CD4-positive, alpha-beta T cell treated with Interleukin-2 at 100 ng/mL for 4 hours (primary cell): Measurements from ENCODE around the gene PPP1R14C.
"Not testable (repeated sequence)": the region's sequence is repeated elsewhere in the genome, so short reads cannot be mapped to it uniquely, and the experiment has no call there.

Experiments used
- DNase-seq: peaks from one replicate; pipeline ENCODE4 v3.0.0-alpha.2; 2020; ENCODE audit warnings: low spot score

PPP1R14C gene

DNA sequence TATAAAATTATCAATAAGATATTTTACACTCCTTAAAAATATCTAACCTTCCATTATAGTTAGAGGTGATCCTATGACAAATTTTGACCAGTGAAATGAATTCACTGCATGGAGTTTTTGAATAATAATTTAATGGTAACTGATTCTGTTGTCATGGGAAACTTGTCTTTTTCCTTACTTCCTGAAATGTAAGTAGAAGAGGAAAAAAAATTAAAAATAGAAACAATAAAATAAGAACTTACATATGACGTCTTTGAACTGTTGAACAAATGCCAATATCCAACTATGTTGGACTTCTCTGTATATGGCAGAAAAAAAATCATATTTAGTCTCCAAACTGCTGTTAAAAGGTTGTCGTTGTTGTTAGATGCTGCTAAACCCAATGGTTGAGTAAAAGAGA lies 26.3 kb downstream of the PPP1R14C start:
- no peak for DNase-seq

GRCh38 chr6:150169609-150170008 lies 26.8 kb downstream of the PPP1R14C start:
- DNase-seq, result no peak

DNA sequence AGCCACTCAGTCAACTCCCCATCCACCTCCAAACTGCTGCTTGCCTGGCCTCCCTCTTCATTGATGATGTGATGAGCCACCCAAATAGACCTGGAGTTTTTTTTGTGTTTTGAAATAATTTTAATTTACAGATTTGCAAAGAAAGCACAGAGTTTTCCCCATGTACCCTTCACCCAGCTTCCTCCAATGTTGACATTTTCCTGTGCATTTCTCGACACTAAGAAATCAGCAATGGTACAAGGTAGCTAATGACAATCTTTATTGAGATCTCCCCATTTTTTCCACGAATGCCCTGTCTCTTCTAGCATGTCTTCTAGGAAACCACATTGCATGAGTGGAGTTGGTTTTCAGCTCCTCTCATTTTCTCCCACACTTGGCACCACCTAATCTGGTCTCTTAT lies 30.1 kb downstream of the PPP1R14C start:
- no peak for DNase-seq

DNA sequence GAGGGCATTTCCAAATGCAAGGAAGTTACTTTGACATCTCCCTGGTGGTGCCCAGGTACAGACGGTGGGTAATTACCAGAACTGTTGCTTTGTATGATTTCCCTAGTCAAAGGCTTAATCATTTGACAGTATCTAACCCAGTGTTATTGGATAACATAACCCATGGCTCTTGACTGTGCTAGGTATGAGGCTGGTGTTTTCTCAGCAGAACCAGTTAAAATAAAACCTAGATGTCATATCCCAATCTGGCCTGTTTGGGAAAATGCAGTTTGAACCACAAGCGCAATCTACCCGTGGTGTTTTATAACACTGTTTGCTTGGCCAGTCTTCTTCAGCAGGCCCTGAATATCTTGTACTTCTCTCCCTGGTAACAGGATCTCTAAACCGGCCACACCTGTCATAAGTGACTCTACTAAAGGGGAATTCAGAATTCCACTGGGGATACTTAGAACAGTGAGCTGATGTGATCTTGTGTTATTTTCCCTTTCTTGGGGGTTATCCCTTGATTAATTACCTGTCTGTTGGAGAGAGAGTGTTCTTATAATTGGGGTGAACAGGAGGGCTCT lies 32.8 kb downstream of the PPP1R14C start:
- DNase-seq, result no peak

GRCh38 chr6:150176152-150176551 lies 33.3 kb downstream of the PPP1R14C start:
- no peak for DNase-seq

- no peak for DNase-seq
These were observed 33.8 kb downstream of the PPP1R14C start for GRCh38 chr6:150176659-150177058.

- no peak for DNase-seq
These were observed 34.6 kb downstream of the PPP1R14C start for GRCh38 chr6:150177259-150177951.

- DNase-seq, result no peak
These were observed 35.2 kb downstream of the PPP1R14C start for GRCh38 chr6:150177952-150178520.

- DNase-seq, result no peak
These were observed 36.2 kb downstream of the PPP1R14C start for GRCh38 chr6:150179030-150179429.

DNA sequence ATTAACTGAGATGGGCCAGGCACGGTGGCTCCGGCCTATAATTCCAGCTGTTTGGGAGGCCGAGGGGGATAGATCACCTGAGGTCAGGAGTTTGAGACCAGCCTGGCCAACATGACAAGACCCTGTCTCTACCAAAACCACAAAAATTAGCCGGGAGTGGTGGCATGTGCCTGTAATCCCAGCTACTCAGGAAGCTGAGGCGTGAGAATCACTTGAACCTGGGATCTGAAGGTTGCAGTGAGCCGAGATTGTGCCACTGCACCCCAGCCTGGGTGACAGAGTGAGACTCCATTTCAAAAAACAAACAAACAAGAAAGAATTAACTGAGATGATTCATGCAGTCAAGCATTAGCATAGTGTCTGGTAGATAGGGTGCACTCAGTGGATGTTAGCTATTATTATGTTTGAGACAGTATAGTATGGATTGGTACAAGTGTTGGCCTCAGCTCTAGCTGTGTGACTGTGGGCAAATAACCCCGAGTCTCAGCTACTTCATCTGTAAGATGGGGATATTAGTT lies 37.1 kb downstream of the PPP1R14C start:
- DNase-seq, result not testable (repeated sequence)

GRCh38 chr6:150180517-150180916 lies 37.7 kb downstream of the PPP1R14C start:
- DNase-seq, result no peak

DNA sequence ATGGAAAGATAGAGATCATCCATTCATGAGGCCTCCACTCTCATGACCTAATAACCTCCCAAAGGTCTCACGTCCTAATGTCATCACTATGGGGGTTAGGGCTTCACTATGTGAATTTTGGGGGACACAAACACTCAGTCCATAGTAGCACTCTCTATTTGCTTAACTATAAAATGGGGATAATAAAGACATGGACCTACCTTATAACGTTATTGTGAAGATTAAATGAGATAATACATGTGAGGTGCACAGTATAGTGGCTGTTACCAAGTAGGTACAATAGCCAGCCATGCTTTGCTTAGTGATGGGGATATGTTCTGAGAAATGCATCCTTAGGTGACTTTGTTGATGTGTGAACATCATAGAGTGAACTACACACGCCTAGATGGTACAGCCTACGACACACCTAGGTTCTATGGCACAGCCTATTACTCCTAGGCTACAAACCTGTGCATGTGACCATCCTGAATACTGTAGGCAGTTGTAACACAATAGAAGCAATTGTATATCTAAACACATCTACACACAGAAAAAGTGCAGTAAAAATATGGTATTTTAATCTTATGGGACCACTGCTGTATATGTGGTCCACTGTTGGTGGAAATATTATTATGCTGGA lies 39.7 kb downstream of the PPP1R14C start:
- no peak for DNase-seq

GRCh38 chr6:150183105-150183504 lies 40.3 kb downstream of the PPP1R14C start:
- no peak for DNase-seq

DNA sequence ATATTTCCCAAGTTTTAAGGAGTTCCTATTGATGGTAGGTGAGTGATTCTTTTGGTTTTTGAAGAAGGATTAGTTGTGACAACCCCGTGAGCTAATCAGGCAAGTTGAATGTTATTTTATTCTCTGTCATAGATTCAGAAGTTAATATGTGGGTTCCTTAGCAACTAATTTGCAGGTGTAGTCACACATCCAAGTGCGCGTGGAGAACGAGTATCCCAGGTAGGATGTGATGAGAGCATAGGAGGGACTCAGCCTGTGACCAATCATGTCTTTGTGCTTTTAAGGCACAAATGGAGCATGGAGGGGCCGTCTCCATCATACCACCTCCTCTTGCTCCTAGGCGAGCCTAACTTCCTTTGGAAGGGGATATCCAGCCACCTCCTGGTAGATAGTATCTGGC lies 41.1 kb downstream of the PPP1R14C start:
- DNase-seq, result no peak

DNA sequence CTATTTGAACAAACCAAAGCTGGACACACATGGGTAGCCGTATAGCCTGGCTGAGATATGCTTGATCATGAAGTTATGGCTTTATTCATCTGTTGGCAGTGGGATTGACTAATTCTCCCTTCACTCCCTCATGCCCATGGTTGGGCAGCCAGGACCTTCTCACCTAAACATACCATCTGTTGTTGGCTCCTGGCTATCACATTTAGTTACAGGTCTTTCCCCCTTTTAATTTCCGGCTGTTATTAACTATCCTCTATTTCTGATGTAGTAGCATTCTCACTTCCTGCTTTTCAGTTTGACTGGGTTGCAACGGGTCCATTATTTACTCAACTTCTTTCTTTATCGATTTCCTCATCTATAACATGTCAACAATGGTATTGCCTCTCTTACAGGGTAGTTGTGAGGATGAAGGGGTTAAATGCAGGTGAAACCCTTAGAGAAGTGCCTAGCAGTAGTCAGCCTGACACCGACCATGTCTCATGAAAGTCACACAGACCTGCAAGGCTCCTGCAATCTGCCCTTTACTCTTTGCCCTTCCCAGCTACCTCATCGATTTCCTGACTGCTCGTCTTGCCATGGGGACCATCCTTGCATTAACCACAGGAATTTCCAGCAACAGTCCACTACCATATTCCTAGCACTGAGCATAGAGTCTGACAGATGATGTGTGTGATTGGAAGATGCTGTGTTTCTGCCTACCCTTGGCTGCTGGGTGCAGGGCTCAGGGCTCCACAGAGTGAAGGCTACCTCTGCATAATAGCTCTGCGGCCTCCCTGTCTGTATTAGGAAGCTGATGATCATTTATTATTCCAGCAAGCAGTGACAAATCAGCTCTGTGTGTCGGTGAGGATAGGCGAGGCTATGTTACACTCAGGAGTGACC lies 42.2 kb downstream of the PPP1R14C start:
- DNase-seq, result no peak

GRCh38 chr6:150185732-150186117 lies 42.9 kb downstream of the PPP1R14C start:
- no peak for DNase-seq

DNA sequence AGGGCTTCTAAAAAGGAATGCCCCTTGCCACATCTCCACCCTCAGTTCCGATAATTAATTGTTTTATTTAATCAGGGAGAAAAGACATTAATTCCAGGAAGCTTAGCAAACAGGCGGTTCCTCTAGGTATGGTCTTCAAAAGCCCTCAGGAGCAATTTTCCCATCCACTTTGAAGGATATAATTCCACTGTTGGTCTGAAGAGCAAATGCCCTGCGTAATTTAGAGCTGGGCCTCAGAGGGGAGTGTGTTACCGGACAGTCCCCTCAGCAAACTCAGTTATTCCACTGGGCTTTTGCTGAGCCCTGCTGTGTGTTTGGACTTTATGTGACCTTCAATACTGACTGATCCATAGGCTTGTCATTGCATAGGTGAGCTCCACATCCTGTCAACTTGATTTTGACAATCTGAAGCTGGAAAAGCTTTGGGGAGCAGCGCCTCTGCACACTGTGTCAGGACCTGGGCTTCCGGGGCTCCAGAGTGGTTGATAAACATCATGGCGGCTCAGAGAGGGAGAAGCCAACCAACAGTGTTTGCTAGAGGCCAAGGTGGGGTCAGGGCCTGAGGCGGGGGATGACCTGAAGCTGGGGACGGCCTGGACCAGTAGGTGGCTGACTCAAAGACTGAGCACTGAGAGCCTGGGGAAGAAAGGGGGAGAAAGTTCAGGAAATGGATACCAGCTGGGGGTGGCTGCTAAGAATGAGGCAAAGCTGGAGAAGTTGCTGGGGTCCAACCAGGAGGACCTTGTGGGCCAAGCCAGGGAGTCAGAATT lies 43.5 kb downstream of the PPP1R14C start:
- DNase-seq, result no peak

DNA sequence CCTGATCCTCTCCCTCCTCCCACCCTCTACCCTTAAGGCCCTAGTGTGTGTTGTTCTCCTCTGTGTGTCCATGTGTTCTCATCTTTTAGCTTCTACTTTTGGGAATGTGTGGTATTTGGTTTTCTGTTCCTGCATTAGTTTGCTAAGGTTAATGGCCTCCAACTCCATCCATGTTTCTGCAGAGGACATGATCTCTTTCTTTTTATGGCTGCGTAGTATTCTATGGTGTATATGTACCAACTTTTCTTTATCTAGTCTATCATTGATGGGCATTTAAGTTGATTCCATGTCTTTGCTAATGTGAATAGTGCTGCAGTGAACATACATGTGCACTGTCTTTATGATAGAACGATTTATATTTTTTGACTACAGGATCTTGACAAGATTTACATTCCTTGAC lies 44.6 kb downstream of the PPP1R14C start:
- not testable (repeated sequence) for DNase-seq

DNA sequence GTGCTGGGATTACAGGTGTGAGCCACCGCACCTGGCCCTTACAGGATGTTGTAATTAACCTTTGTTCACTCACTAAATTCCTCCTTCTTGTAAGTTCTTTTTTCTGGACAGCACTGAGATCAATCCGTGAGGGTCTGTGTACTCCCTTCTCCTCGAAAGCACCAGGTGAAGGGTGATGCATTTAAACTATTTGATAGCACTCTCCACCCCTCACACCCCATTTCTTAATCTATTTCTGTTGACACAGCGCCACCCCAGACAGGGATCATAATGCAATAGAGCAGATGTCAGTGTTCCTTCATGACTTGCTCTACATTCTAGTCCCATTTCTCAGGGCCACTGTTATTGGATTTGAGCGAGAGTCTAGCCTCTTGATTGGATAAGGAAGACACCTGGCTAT lies 46.3 kb downstream of the PPP1R14C start:
- no peak for DNase-seq

- no peak for DNase-seq
These were observed 49.0 kb downstream of the PPP1R14C start for GRCh38 chr6:150191809-150192208.

DNA sequence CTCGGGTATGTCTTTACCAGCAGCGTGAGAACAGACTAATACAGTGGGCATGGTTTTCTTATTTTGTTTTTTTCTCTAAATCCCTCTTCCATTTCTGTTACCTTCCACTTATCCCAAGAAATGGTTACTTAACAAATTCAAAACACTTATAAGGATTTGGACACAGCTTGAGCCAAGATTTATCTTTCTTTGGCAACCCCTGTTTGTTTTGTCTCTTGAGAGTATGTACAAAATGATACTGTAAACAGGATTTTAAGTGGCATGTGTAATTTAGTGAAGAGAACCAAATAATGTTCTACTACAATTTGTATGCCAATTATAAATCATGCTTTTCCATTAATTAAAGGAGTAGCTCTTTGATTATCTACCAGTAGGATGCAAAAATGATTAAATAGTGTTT lies 51.4 kb downstream of the PPP1R14C start:
- DNase-seq, result no peak
